ENCODE measurements around the gene TRAPPC2L. TPM values are rescaled to one million over a fixed set of nuclear protein-coding genes. Genes with fewer than 3 reads are reported as not detected.

TRAPPC2L gene
- total and polyA plus RNA-seq, 12 donors, result 37.5 to 63.3 (median 50.9) TPM

- Histone ChIP-seq H3K36me3 (peaks cover 0 to 38% (median 21%) of the 10 kb centered on the region in 9 donors), H3K4me3 (no peak overlapping the region), H3K9me3 (no peaks in the 10 kb centered on the region), H3K27ac (no peak overlapping the region), H3K27me3 (peaks cover 0 to 10% (median 0%) of the 10 kb centered on the region in 7 donors), H3K4me1 (no peaks in the 10 kb centered on the region)
- no peak for DNase-seq
- no peak for TF ChIP-seq CTCF (IDR thresholded peaks at IDR 0.05)
- no peak for ATAC-seq
- WGBS, 2 donors, result 84 to 85% methylated on average over 18 of the region's 18 CpGs
- intact Hi-C loops (cut with DNase I), result no loop called here
These were observed 7.6 kb downstream of the TRAPPC2L start for GRCh38 chr16:88864521-88864920.

- ATAC-seq (no peak), DNase-seq (no peak)
- intact Hi-C loops (cut with DNase I), result no loop called here
- Histone ChIP-seq H3K27ac (no peak overlapping the region), H3K36me3 (peaks cover 0 to 30% (median 14%) of the 10 kb centered on the region in 9 donors), H3K27me3 (peaks cover 0 to 13% (median 3%) of the 10 kb centered on the region in 7 donors), H3K4me3 (no peak overlapping the region), H3K9me3 (no peaks in the 10 kb centered on the region), H3K4me1 (peaks cover 0 to 6% (median 0%) of the 10 kb centered on the region in 9 donors)
- no peak for TF ChIP-seq CTCF (IDR thresholded peaks at IDR 0.05)
- 84 to 85% methylated on average over 14 of the region's 14 CpGs for WGBS, 2 donors
These were observed 8.4 kb downstream of the TRAPPC2L start for GRCh38 chr16:88865310-88865709.

GRCh38 chr16:88865742-88866141 lies 8.8 kb downstream of the TRAPPC2L start:
- DNase-seq (no peak), ATAC-seq (no peak)
- Histone ChIP-seq H3K4me1 (peaks cover 0 to 11% (median 2%) of the 10 kb centered on the region in 9 donors), H3K36me3 (peaks cover 0 to 26% (median 10%) of the 10 kb centered on the region in 9 donors), H3K27me3 (peaks cover 0 to 16% (median 5%) of the 10 kb centered on the region in 7 donors), H3K9me3 (no peaks in the 10 kb centered on the region), H3K27ac (no peak overlapping the region), H3K4me3 (no peak overlapping the region)
- intact Hi-C loops (cut with DNase I), result no loop called here
- no peak for TF ChIP-seq CTCF (IDR thresholded peaks at IDR 0.05)
- WGBS, 2 donors, result 85 to 86% methylated on average over 15 of the region's 15 CpGs

GRCh38 chr16:88866151-88866920 lies 9.4 kb downstream of the TRAPPC2L start, which contains the start of gene PABPN1L:
Gene PABPN1L (minus strand): TSS chr16:88866660. CDS start chr16:88866606, 54 bp downstream.
- Histone ChIP-seq H3K27ac (no peak within 1 kb of the TSS), H3K9me3 (no peaks in the 10 kb centered on the region), H3K4me3 (no peak within 1 kb of the TSS), H3K36me3 (peaks cover 0 to 21% (median 7%) of the 10 kb centered on the region in 9 donors), H3K4me1 (peaks cover 0 to 17% (median 7%) of the 10 kb centered on the region in 9 donors), H3K27me3 (peaks cover 0 to 22% (median 5%) of the 10 kb centered on the region in 7 donors)
- WGBS, 2 donors, result 77 to 79% methylated on average over 20 of the region's 20 CpGs
- TF ChIP-seq CTCF (IDR thresholded peaks at IDR 0.05), result no peak
- ATAC-seq, result no peak
- no peak for DNase-seq
- intact Hi-C loops (cut with DNase I), result no loop called here

All from heart right ventricle (tissue), 16 donors.